Activated CD4-positive, CD25-positive, alpha-beta regulatory T cell treated with anti-CD3 and anti-CD28 coated beads, Interleukin-2, amount 50 U/mL, for 16 hours (primary cell): Measurements from ENCODE around the gene BEND4.
"Not testable (repeated sequence)": the region's sequence is repeated elsewhere in the genome, so short reads cannot be mapped to it uniquely, and the experiment has no call there.

Source experiments
- DNase-seq: peaks from one replicate; pipeline ENCODE4 v3.0.0-alpha.2; 2020; ENCODE audit warnings: low read depth, low spot score

Gene BEND4

DNA sequence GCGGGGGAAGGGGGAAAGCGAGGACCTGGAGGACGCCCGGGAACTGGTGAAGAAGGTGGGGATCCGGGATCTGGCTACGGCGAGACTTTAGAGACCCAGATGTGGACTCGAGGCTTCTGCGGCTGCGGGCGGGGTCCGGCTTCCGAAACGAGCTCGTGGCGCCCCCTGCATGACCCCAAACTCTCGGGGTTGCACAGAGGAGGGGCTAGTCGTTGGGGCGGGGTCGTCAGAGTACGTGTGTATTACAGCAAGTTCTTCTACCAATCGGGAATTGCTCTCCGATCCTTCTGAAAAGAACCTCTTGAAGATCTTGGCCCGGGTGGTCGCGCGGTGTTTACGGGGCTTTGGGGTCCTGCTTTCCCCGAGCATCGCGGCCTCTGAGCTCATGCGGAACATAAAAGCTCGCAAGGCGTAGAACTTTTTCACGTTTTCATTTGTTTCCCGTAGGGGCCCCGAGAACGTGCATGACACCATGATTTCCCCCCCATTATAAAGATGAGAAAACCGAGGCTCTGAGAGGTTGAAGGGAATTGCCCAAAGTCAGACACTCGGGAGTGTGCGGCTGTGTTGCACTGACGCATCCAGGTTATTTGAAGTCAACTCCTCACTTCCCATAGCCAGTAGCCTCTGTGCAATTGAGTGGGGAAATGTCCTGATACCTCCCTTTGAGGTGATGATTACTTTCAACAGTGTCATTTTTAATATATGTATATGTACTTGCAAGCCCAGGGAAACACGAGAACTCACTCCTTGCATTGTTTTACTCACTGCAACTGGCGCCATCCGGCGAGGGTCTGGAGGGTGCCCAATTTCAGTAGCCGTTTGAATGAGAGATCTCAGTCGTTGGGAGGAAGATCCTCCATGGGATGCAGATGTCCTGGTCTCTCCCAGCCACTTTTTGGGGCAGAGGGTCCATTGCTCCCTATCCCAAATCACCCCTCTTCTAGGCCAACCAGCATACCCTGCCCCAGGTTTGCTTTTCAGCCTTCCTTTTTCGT, at the start of gene BEND4:
Gene BEND4, minus strand, starts transcription at position 149 of the 998 bp plus-strand sequence. CDS start 512 bp downstream, outside the sequence.
- DNase-seq, result no peak

DNA sequence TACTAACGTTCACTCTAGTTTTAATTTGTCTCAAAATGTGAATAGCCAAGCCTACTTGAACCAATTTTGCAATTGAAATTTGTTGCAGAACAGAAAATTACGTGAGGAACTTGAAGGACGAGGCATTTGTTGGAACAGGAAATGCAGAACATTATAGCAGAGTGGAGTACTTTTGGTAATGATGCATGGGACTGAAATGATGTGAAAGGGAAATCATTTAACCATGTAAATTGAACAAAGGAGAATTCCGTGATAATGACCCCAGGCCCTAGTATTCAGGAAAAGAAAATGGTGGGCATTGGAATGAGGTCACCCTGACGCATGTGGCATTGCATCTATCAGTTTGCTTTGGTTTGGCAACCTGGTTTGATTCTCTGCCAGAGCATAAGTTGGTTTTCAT, 44.9 kb upstream of the BEND4 start:
- no peak for DNase-seq

DNA sequence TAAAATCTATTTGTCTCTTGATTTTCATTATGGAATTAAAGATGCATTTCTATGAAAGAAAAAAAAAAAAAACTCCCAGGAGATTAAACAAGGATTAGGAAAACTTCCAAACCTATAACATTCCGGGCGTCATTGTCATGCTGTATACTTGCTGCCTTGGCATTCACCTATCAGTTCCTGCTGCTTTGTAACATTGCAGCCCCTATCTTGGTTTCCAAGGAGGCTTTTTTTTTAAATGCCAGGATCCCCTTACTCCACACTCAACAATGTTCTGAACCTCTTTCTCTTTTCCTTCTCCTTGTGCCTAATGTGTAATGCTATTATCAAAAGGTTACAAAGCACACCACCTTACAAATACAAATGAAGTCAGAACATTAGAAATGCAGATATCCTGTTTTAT, 20.5 kb upstream of the BEND4 start:
- no peak for DNase-seq

DNA sequence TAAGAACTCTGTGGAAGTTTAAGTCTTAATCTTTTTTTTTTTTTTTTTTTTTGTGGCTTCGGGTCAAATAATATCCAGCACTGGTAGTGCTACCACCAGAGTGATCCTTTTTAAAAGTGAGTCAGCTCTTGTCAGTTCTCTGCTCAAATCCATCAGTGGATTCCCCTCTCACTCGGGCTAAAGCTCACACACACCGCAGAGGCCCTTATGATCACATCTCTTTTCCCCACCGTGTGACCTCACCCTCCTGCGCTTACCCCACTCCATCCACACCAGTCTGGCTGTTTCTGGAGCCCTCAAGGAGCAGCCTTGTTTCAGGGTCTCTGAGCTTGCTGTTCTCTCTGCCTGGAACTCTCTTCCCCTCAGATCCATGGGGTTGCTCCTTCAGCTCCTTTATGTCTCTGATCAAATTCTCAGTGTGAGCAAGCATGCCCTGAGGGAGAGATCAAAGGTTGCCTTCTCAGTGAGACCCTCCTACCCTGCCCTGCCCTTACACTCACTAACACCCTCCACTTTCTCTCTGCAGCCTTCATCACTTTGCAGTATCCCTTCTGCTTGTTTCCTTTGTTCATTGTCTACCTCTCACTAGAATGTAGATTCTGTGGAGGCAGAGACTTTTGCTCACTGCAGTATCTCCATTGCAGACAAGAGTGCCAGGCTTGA, 19.8 kb upstream of the BEND4 start:
- no peak for DNase-seq

DNA sequence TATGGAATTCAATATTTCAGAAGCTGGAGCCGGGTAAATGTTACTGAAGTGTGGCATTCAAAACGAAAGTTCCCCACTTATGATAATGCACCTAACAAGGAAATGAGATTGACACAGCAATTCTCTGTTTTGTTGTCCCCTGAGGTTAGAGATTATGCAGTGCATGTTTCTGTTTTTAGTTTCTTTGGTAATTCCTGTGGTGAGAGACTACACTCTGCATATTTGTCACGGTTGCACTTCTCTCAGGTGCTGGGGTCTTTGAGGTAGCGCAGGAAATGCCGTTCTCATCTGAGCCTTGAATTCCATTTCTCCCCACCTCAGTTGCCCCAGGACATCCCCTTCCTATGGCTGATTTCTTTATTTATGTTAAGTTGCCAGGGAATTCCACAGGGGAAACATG, 15.3 kb upstream of the BEND4 start:
- DNase-seq, result no peak

DNA sequence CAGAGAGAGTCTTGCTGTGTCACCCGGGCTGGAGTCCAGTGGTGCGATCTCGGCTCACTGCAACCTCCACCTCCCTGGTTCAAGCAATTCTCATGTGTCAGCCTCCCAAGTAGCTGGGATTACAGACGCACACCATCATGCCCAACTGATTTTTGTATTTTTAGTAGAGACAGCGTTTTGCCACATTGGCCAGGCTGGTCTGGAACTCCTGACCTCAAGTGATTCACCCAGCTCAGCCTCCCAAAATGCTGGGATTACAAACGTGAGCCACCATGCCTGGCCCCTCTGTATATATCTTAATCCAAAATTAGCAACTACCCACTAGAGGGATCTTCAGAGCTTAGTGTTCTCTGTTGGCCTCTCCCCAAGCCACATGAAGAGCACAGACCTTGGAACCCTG, 13.7 kb upstream of the BEND4 start:
- not testable (repeated sequence) for DNase-seq

DNA sequence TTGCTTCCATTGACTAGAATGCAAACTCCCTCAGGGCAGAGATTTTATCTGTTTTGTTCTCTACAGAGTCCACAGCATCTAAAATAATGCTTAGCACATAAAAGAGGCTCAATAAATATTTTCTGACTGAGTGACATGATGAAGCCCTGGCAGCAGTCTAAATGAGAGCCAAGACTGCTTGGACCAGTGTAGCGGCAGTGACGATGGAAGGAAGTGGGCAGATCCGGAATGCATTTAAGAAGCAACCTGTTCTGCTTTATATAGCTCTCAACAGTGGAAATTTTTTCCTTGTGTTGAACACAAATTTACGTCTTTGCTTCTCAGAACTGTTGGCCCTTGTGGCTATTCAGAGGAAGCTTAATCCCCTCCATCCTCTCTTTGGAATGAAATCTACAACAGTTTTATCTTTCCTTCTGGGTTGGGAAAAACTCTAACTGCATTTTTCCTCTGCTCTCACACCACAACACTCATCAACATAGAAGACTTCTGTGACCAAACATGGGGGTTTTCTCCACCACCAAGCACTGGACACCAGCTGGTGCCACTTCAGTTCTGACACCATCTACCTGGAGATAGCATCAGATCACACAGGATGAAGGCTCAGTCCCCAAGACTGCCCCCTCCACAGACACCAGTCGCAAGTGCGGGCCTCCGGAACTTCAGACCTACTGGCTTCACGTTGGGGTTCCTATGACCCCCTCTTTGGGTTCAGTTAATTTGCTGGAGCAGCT, 7.0 kb upstream of the BEND4 start:
- DNase-seq, result no peak

DNA sequence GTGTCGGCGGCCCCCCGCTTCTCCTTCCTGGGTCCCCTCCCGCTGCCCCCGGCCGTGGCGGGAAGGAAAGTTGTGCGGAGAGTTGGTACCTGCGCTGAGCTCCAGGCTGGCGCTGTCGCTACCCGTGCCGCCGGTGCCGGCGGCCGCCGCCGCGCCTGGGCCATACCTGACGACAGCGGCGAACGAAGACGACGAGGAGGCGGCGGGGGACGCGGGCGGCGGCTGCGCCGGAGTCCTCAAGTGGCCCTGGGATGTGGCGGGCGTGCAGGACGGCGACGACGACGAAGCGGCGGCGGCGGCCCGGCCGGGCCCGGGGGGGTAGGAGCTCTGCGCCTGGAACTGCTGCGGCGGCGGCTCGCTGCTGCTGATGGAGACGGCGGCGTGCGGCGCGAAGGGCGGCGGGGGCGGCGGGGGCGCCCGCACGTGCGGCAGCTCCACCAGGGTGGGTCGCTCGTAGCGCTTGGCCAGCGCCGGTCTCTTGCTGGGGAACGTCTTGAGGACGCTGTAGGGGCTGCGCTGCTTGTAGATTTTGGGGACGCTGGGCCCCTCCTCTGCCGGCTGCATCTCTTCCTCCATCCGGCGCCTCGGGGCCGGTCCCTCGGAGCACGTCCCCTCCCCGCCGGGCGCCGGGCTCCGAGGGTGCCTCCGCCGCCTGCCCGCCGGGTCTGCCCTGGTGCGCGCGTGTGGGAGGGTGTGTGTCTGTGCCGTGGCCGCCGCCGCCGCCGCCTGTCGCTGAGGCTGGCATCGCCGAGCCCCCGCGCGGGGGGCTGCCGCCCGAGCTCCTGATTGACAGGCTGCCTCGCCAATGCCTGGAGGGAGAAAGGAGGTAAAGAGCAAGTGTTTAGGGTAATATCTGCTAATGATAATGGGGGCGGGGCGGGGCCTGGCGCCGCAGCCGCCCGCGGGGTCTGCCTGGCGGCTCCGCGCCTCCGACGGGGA, 618 bp downstream of the BEND4 start:
- no peak for DNase-seq

DNA sequence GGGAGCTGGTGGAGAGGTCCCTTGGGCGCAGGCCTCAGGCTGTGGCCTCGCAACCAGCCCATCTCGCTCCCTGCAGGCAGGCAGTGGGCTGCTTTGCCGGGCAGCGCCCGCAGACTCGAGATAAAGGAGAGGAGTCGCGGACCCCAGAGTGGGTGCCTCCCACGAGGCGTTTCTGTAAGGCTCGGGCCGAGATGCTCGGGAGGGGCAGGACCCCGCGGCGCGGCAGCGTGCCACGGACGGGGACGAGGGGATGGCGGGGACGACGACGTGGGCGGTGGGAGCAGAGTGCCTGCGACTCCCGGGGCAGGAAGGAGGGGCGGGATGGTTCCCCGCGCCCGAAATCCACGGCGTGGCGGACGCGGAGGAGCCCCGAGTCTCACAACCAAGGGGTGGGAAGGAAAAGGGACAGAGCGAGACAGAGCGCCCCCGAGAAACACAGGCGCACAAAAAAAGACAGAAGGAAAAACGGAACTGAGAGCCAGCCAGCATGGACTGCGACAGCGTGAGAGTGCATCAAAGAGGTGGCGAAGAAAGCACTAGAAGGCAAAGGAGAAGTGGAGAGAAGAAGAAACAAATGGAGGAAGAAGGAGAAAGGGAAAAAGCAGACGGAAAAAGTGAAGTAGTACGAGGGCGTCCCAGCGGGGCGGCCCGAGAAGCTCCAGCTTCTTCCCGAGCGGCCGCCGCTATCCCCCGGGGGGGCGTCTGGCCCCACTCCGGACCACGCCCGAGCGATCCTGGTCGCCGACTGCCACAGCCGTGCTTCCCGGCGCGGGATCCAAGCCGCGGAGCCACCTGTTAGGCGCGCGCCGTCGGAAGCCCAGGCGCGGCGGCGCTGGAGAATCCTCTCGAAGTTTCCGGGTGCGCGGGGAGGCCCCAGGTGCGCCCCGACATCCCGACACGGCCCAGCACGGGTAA, 1.5 kb downstream of the BEND4 start:
- DNase-seq, result no peak

DNA sequence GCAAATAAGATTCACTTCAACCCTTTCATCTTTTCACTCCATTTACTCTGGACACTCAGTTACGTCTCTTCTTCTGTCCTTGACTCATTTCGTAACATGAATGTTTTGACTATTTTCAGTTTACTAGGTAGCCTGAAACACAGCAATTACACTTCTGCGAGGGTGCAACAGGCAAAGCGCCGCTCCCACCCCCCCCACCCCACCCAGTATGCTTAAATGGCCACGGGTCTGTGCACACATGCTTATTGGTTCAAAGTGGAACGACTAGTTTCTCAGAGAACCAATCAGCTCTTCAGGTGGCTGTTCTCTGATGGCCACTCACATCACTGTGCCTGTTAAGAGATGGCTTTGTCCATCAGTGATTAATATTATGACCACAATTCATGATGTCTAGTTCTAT, 3.5 kb downstream of the BEND4 start:
- no peak for DNase-seq

DNA sequence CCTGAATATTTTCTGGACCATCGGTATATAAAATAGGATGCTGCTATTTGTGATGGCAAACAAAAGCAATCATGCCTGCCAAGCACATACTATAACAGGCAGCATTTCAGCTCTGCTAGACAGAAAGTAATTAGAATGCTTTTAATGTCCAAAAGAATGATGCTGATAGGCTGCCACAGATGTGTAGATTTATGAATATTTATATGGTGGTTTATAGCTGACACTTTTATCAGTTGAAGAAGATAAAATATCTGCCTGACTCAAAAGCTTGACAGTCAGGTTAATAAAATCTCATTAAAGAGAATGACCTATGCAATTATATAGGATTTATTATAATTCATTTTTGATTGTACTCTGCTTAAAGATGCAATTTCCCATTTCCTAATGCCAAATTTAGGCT, 4.0 kb downstream of the BEND4 start:
- DNase-seq, result no peak

DNA sequence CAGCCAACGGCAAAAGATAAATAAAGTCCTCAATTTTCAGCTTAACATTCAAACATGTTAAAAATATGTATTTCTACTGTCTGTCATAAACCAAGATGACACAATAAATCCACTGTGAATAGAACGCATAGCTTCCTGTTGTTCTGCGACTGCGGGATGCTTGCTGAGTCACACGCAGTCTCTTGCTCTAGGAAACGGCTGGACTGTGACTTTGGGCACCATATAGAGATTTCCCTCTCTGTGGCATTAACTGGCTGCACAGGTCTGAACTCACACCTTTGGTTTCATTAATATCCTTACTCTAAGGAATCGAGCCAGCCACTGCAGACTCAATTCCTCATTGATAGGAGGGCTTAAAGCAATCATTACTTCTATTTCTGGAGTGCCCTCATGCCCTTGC, 8.4 kb downstream of the BEND4 start:
- DNase-seq, result no peak

DNA sequence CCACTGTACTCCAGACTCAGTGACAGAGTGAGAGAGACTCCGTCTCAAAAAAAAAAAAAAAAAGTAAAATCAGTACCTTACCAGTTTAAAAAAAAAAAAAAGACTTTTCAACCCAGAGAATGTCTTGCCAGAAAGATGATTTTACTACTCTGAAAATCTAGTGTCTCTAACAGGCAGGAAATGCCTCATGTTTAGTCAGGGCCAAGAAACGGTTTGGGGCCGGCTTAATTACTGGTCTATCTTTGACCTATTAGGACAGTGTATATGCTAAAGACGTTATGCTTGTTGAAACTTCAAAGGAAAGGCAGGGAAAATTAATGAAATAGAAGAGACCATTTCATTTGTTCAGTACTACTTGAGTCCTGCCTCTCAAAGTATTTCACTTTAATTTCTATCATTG, 9.9 kb downstream of the BEND4 start:
- no peak for DNase-seq

DNA sequence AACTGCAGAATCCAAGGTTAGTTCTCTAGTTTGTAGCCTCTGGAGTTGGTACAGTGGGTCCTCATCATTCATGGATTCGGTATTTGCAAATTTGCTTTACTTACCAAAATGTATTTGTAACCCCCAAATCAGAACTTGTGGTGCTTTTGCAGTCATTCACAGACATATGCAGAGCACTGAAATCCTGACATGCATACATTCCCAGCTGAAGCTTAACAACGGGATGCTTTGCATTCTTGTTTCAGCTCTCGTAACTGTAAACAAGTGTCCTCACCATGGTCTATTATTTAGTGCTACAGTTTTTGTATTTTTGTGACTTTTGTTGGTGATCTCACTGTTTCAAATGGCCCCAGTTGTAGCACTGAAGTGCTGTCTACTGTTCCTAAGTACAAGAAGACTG, 16.1 kb downstream of the BEND4 start:
- no peak for DNase-seq

DNA sequence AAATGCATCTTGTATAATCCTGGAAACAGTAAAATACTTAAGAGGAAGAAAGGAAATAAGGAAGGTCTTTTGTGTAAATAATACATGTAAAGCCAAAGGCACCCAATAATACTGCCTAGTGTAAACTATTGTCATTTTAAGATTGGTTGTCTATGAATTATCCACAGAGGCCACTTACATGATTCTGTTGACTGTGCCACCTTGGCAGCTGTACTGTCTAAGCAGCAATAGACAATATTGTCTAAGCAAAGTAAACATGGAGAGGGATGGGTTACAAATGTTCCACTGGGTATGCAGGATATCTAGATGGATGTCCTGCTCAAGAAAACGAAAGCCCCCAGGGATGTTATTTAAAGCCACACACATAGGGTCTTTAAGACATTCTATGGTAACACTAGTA, 19.4 kb downstream of the BEND4 start:
- DNase-seq, result no peak

DNA sequence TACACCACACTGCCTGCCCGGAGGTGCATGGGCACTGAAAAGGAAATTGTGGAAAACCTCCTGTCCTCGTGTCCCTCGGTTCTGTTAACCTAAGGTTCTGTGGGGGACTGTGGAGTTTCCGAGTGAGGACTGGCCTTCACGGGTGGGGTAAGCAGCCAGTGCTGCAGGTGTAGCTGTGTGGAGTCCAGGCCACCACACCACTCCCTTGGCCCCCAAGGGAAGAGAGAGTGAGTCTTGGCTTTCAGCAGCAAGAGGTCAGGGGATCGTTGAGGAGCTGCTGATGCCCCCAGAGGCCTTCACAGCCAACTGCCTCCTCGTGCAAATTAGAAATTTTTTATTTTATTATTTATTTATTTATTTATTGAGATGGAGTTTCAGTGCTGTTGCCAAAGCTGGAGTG, 20.4 kb downstream of the BEND4 start:
- no peak for DNase-seq

DNA sequence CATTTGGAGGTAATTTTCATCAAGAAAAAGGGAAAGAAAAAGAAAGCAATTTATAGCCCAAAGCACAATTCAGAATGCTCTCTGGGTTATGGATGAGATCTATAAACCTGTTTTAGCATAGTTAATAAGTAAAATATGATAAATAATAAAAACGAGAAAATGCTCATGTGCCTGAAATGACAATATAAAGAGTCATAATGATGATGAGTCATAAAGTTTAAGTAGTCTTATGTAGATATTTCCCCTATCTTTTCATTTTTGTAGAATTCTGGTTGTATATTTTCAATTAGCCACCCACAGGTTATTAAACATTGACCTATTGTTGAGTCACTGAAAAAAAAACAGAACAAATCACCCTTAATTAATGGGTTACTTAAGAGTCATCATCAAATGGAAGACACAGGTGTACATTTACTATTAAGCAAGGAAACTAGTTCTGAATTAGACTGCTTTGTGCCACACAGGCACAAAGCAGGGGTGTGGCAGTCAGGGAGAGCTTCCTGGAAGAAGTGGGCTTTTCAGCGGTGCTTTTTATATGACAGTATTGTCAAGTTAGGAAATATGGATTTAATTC, 29.3 kb downstream of the BEND4 start:
- no peak for DNase-seq

DNA sequence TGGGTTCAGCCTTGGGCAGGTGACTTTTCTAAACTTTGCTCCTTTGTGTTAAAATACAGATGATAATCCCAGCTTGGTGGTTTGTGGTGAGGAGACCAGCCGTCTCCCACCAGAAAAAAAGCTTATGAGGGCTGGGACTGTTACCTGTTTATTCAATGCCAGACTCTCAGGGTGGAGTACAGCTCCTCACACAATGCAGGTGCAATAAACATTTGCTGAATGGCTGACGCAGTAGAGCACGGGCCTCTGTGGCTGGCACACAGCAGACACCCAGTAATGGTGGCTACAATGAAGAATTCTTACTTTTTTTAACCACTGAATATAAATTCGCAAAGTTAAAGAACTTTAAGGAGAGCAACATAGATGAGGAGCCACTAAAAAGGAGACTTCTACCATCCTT, 30.2 kb downstream of the BEND4 start:
- DNase-seq, result no peak

DNA sequence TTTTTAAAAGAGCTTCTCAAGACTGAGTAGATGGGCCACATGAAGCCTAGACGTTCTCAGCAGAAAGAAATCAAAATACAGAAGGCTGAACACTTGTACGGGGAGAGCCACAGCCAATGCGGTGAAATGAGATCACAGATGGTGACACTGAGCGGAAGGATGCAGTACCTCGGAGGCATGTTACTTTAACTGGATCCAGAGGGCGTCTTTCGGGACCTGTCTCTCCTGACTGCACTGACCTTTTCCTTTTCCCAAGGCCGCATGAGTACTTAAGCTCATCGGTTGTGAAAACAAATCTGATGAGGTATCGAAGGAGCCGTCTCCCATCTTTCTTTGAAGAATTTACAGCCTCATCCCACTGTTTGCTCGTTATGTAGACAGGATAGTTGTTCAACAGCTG, 32.6 kb downstream of the BEND4 start:
- no peak for DNase-seq

DNA sequence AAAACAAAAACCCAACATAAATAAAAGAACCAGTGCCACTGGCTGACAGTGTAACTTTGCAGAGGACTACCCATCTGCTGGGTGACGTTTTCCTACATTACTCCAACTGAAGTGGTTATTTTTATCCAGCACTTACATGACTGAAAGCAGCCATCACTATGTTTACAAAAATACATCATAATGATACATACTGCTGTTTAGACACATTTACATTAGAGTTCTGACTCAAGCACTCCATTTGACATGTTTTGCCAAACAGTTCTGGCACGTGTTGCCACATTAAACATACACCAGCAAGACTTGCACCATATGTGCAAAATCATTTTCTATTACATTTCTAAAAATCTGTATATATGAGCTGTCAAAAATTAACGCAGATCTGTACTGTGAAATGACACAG, 39.6 kb downstream of the BEND4 start:
- DNase-seq, result no peak
